Pancreas (tissue), 10 donors: ENCODE measurements around the gene CEP131. TPM values are rescaled to one million over a fixed set of nuclear protein-coding genes. Genes with fewer than 3 reads are reported as not detected.
A peak's percentile ranks its signal among the peaks of the same experiment; 100 is the strongest.
"Not testable (repeated sequence)": the region's sequence is repeated elsewhere in the genome, so short reads cannot be mapped to it uniquely, and the experiment has no call there.

Experiments
- ATAC-seq, 4 donors: fragments of 200-7000 bp; cut with Tn5 transposase; one replicate each; pipeline versions ENCODE4 v1.8.0 to v1.9.1; 2020; ENCODE audit warnings: mild to moderate bottlenecking in 4 of 4, moderate library complexity in 4 of 4
- DNase-seq, 6 donors: peaks; one replicate each; pipeline ENCODE4 v3.0.0-alpha.2; 2020
- FAIRE-seq: peaks from 2 replicates; lab custom pipeline; 2012; peaks lifted over from hg19 to GRCh38; lab: Jason Lieb, UNC
- H3K27ac ChIP-seq, 4 donors: fragments of 200-600 bp; sonication (generic); 1 replicate in 3 of 4; 2 replicates in 1 of 4; pipeline versions ENCODE4 v1.5.0 to v1.8.0; 2020
- H3K27me3 ChIP-seq, 4 donors: fragments of 200-600 bp; one replicate each; pipeline ENCODE4 v1.8.0; 2021
- H3K36me3 ChIP-seq, 3 donors: fragments of 200-600 bp; sonication (generic) in 1 of 3; one replicate each; pipeline versions ENCODE4 v1.5.0 to v1.8.0; 2020 to 2021
- H3K4me1 ChIP-seq, 3 donors: fragments of 200-600 bp; one replicate each; pipeline ENCODE4 v1.8.0; 2021
- H3K4me3 ChIP-seq, 4 donors: fragments of 200-600 bp; sonication (generic) in 2 of 4; one replicate each; pipeline versions ENCODE4 v1.5.0 to v1.8.0; 2020 to 2021
- H3K9me3 ChIP-seq, 4 donors: fragments of 200-600 bp; one replicate each; pipeline ENCODE4 v1.8.0; 2021
- CTCF ChIP-seq, 4 donors: fragments of 200-600 bp; sonication (generic) in 3 of 4; IDR thresholded peaks; one replicate each; pipeline versions ENCODE4 v1.5.0 to v1.8.0; 2021; ENCODE audit warnings: antibody characterized with exemption in 4 of 4
- WGBS, 2 donors: extraction: QIAGEN DNeasy Blood & Tissue Kit; methylation state at CpG; one replicate each; pipeline ENCODE4 v1.1.7; 2013; 5-methylcytosine and 5-hydroxymethylcytosine counted together
- intact Hi-C, 3 donors: fragments of 100-400 bp; cut with DNase I; formaldehyde crosslinking; loops; one replicate each; pipeline versions ENCODE4 v1.11.1 to v1.14.2; 2022
- polyA plus RNA-seq, 2 donors: library from polyadenylated mRNA; stranded (reverse); fragments of 200-250 nt; gene quantifications; one replicate each; pipeline ENCODE4 v1.2.3, GENCODE V29; 2013
- total RNA-seq, 6 donors: library from RNA; stranded (reverse); fragmentation: NEBNext Ultra II Directional in 4 of 6; extraction: Animal tissue kit (Norgen Biotek cat#: 25700) in 4 of 6; gene quantifications; one replicate each; pipeline versions ENCODE4 v1.2.1 to v1.2.4, GENCODE V29; 2021 to 2023
- donor health status: healthy with polysubstance abuse.
- donor health status: DM: no; HTN: no; CAD: no; lungs with moderate emphysema.
- donor health status: DM: no; HTN: no; CAD: no.
- donor health status: control.
- donor health status: control.
- donor health status: Bipolar disorder and iron deficiency.
- donor health status: DM: yes; HTN: yes; CAD: no.
- donor health status: DM: no; HTN: no; CAD: no.
- donor health status: DM: no; HTN: no; CAD: no.
- donor health status: DM: yes; HTN: yes; CAD: no.

The CEP131 gene
- total and polyA plus RNA-seq, 8 donors: 3.4 to 22.8 (median 4.6) TPM

GRCh38 chr17:81157848-81158687 lies 64.7 kb downstream of the CEP131 start:
- Histone ChIP-seq H3K4me1 (peaks cover 0 to 19% (median 12%) of the 10 kb centered on the region in 3 donors), H3K4me3 (no peak overlapping the region), H3K36me3 (no peaks in the 10 kb centered on the region), H3K9me3 (no peaks in the 10 kb centered on the region), H3K27ac (no peak overlapping the region), H3K27me3 (no peaks in the 10 kb centered on the region)
- intact Hi-C loops: no loop called here
- peak in 2 of 6 donors; percentile 21 to 52 for DNase-seq
- no peak for ATAC-seq
- WGBS, 2 donors: 88 to 90% methylated on average over 39 of the region's 39 CpGs
- FAIRE-seq: no peak
- no peak for TF ChIP-seq CTCF (IDR thresholded peaks at IDR 0.05)

GRCh38 chr17:81156866-81157805 lies 65.6 kb downstream of the CEP131 start:
- no peak overlapping the region for H3K27ac ChIP-seq
- ATAC-seq: no peak
- TF ChIP-seq CTCF (IDR thresholded peaks at IDR 0.05): no peak
- H3K4me3 ChIP-seq: no peak overlapping the region
- peaks cover 0 to 16% (median 7%) of the 10 kb centered on the region in 3 donors for H3K4me1 ChIP-seq
- DNase-seq: peak in 2 of 6 donors; percentile 22 to 69
- no peaks in the 10 kb centered on the region for H3K27me3 ChIP-seq
- intact Hi-C loops: no loop called here
- WGBS, 2 donors: 91 to 94% methylated on average over 38 of the region's 38 CpGs
- no peak for FAIRE-seq
- no peaks in the 10 kb centered on the region for H3K9me3 ChIP-seq
- H3K36me3 ChIP-seq: no peaks in the 10 kb centered on the region

- no peak for TF ChIP-seq CTCF (IDR thresholded peaks at IDR 0.05)
- Histone ChIP-seq H3K27ac (no peak overlapping the region), H3K36me3 (no peaks in the 10 kb centered on the region), H3K9me3 (no peaks in the 10 kb centered on the region), H3K4me3 (no peak overlapping the region), H3K4me1 (peaks cover 0 to 2% (median 0%) of the 10 kb centered on the region in 3 donors), H3K27me3 (no peaks in the 10 kb centered on the region)
- FAIRE-seq (no peak), DNase-seq (peak in 2 of 6 donors; percentile 6 to 15), ATAC-seq (no peak)
- intact Hi-C loops: no loop called here
- 92 to 96% methylated on average over 18 of the region's 18 CpGs for WGBS, 2 donors
Observed at GRCh38 chr17:81154961-81155360, 67.8 kb downstream of the CEP131 start.

- H3K36me3 ChIP-seq, ATAC-seq, H3K27me3 ChIP-seq, H3K4me1 ChIP-seq, intact Hi-C loops, H3K9me3 ChIP-seq, H3K27ac ChIP-seq, H3K4me3 ChIP-seq, FAIRE-seq: not testable (repeated sequence)
- peak in 2 of 6 donors; percentile 1 to 3 for DNase-seq
- WGBS, 2 donors: 93 to 94% methylated on average over 9 of the region's 9 CpGs
Observed at GRCh38 chr17:81154016-81154415, 68.7 kb downstream of the CEP131 start.

- Histone ChIP-seq H3K4me1 (no peaks in the 10 kb centered on the region), H3K4me3 (no peak overlapping the region), H3K27ac (no peak overlapping the region), H3K27me3 (no peaks in the 10 kb centered on the region), H3K36me3 (no peaks in the 10 kb centered on the region), H3K9me3 (no peaks in the 10 kb centered on the region)
- ATAC-seq: peak in 1 of 4 donors; percentile 11
- intact Hi-C loops: no loop called here
- FAIRE-seq: no peak
- no peak for TF ChIP-seq CTCF (IDR thresholded peaks at IDR 0.05)
- DNase-seq: peak in 2 of 6 donors; percentile 3 to 7
- WGBS, 2 donors: 90% methylated on average over 17 of the region's 17 CpGs
Observed at GRCh38 chr17:81153340-81153803, 69.4 kb downstream of the CEP131 start.
